Esophagus squamous epithelium (tissue), 4 donors: ENCODE results near the gene TSEN2.

Experiments
- CTCF ChIP-seq, 6 experiments: fragments of 450-650 bp in 4 of 6; fragments of 200-600 bp in 2 of 6; sonication (generic) in 2 of 6; IDR thresholded peaks; one replicate each; pipeline ENCODE4 v1.5.1; 2016 to 2019; ENCODE audit warnings: antibody characterized with exemption in 6 of 6, mild to moderate bottlenecking in 4 of 6, moderate library complexity in 4 of 6
- POLR2A ChIP-seq, 4 donors: fragments of 450-650 bp; IDR thresholded peaks; one replicate each; pipeline ENCODE4 v1.6.1; 2017; ENCODE audit warnings: antibody characterized with exemption in 4 of 4, mild to moderate bottlenecking in 4 of 4, moderate library complexity in 3 of 4

DNA sequence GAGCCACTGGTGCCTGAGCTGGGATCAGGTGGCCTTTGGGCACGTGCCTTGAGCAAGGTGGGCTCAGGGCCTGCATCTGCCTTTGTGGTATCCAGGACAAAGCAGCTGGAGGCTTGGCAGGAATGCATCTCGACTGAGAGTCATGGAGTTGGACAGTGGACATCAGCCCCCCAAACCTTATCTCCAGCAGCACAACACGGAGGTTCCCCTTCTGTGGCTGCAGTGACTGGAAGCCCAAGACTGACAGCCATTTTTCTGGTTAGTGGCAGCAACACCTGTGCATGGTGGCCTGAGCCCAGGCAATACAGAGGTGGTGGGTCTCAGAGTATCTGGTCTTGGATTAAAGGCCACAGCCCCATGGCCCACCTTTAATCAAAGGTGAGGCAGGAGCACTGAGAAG lies 27.8 kb upstream of the TSEN2 start:
- TF ChIP-seq CTCF (IDR thresholded peaks at IDR 0.05): no peak
- TF ChIP-seq POLR2A (IDR thresholded peaks at IDR 0.05): no peak
